Chondrocyte (in vitro differentiated cells): Measurements from ENCODE around the gene MBNL2. TPM values are rescaled to one million over a fixed set of nuclear protein-coding genes. Genes with fewer than 3 reads are reported as not detected.

ENCODE experiments used
- DNase-seq: peaks from one replicate; pipeline ENCODE4 v3.0.0; 2021; ENCODE audit warnings: mixed read lengths, low spot score
- H3K27ac Mint-ChIP-seq: one replicate; pipeline ENCODE4 v1.8.0; 2021; ENCODE audit warnings: mild to moderate bottlenecking, moderate library complexity, mixed read lengths; ENCODE audit not compliant: unreplicated experiment
- H3K27me3 Mint-ChIP-seq: 2 replicates; pipeline ENCODE4 v1.8.0; 2021; ENCODE audit warnings: low read depth, mixed read lengths
- H3K36me3 Mint-ChIP-seq: 2 replicates; pipeline ENCODE4 v1.8.0; 2021; ENCODE audit warnings: low read depth, mixed read lengths
- H3K4me1 Mint-ChIP-seq: 2 replicates; pipeline ENCODE4 v1.8.0; 2021; ENCODE audit warnings: low read depth, mild to moderate bottlenecking, mixed read lengths
- H3K4me3 Mint-ChIP-seq: one replicate; pipeline ENCODE4 v1.8.0; 2021; ENCODE audit warnings: mild to moderate bottlenecking, moderate library complexity, mixed read lengths; ENCODE audit not compliant: unreplicated experiment
- H3K9me3 Mint-ChIP-seq: 2 replicates; pipeline ENCODE4 v1.8.0; 2021; ENCODE audit warnings: low read depth, mixed read lengths
- total RNA-seq: library from RNA; stranded (reverse); gene quantifications from 3 replicates; pipeline ENCODE4 v1.2.1, GENCODE V29; 2021
- TF ChIP-seq, protein P1 (sequence below): fragments of 200-600 bp; sonication (generic); IDR thresholded peaks from 2 replicates; pipeline ENCODE4 v1.5.0; 2021; ENCODE audit warnings: antibody characterized with exemption, mild to moderate bottlenecking, moderate library complexity

MBNL2 gene
- total RNA-seq, 1 donor from 2014 or later: 41.3 TPM

- Mint-ChIP-seq H3K36me3 (peaks cover 5% of the 10 kb centered on the region), H3K27me3 (no peaks in the 10 kb centered on the region), H3K27ac (no peak overlapping the region), H3K9me3 (no peaks in the 10 kb centered on the region), H3K4me1 (peaks cover 83% of the 10 kb centered on the region), H3K4me3 (no peak overlapping the region)
- no peak for DNase-seq
- TF ChIP-seq, protein P1, sequence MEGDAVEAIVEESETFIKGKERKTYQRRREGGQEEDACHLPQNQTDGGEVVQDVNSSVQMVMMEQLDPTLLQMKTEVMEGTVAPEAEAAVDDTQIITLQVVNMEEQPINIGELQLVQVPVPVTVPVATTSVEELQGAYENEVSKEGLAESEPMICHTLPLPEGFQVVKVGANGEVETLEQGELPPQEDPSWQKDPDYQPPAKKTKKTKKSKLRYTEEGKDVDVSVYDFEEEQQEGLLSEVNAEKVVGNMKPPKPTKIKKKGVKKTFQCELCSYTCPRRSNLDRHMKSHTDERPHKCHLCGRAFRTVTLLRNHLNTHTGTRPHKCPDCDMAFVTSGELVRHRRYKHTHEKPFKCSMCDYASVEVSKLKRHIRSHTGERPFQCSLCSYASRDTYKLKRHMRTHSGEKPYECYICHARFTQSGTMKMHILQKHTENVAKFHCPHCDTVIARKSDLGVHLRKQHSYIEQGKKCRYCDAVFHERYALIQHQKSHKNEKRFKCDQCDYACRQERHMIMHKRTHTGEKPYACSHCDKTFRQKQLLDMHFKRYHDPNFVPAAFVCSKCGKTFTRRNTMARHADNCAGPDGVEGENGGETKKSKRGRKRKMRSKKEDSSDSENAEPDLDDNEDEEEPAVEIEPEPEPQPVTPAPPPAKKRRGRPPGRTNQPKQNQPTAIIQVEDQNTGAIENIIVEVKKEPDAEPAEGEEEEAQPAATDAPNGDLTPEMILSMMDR: no peak
Measured at GRCh38 chr13:97238432-97238831, 16.3 kb downstream of the MBNL2 start.

DNA sequence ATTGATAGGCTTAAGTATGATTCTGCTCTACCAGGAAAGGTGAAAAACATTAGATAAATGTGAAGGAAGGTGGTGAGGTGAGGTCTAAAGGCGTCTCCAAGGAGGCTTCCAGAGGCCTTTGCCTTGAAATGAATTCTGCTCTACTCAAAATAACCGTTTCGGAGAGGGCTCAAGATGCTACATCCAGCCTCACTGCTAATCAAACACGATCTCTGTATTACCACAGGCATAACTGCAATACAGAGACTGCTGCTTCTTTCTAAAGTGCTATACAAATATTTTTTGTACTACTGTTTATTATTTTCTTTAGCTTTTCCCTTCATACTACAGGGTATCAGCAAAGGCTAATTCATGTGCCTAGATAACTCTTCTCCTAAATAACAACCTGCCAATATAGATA is 16.8 kb downstream of the MBNL2 start:
- TF ChIP-seq, protein P1: no peak
- Mint-ChIP-seq H3K27ac (no peak overlapping the region), H3K36me3 (peaks cover 5% of the 10 kb centered on the region), H3K4me1 (peaks cover 83% of the 10 kb centered on the region), H3K9me3 (no peaks in the 10 kb centered on the region), H3K27me3 (no peaks in the 10 kb centered on the region), H3K4me3 (no peak overlapping the region)
- DNase-seq: no peak

DNA sequence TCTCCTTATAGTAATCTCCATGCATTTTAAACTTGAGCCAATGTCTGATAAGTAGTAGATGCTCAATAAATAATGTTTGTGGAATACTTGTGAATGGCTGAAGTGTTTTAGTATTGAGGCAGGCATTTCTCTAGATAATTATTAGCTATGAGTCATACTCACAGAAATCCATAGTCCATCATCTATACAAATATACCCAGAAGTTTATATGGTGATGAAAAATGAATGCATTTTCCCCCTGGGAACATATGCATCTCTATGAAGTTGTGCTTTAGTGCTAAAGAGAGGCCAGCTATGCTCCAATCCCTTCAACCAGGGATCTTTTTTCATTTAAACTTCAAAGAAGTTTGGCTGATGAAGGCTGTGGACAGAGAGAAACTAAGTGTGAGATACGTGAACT is 17.2 kb downstream of the MBNL2 start:
- DNase-seq: no peak
- Mint-ChIP-seq H3K4me1 (peaks cover 87% of the 10 kb centered on the region), H3K27ac (peak overlapping the region; percentile 58), H3K9me3 (no peaks in the 10 kb centered on the region), H3K4me3 (no peak overlapping the region), H3K27me3 (no peaks in the 10 kb centered on the region), H3K36me3 (peaks cover 5% of the 10 kb centered on the region)
- TF ChIP-seq, protein P1: no peak

- no peak overlapping the region for H3K4me3 Mint-ChIP-seq
- peaks cover 87% of the 10 kb centered on the region for H3K4me1 Mint-ChIP-seq
- H3K36me3 Mint-ChIP-seq: peaks cover 2% of the 10 kb centered on the region
- DNase-seq: no peak
- no peaks in the 10 kb centered on the region for H3K9me3 Mint-ChIP-seq
- H3K27ac Mint-ChIP-seq: peak overlapping the region; percentile 58
- TF ChIP-seq, protein P1: no peak
- no peaks in the 10 kb centered on the region for H3K27me3 Mint-ChIP-seq
Measured at GRCh38 chr13:97239943-97240787, 18.0 kb downstream of the MBNL2 start.

DNA sequence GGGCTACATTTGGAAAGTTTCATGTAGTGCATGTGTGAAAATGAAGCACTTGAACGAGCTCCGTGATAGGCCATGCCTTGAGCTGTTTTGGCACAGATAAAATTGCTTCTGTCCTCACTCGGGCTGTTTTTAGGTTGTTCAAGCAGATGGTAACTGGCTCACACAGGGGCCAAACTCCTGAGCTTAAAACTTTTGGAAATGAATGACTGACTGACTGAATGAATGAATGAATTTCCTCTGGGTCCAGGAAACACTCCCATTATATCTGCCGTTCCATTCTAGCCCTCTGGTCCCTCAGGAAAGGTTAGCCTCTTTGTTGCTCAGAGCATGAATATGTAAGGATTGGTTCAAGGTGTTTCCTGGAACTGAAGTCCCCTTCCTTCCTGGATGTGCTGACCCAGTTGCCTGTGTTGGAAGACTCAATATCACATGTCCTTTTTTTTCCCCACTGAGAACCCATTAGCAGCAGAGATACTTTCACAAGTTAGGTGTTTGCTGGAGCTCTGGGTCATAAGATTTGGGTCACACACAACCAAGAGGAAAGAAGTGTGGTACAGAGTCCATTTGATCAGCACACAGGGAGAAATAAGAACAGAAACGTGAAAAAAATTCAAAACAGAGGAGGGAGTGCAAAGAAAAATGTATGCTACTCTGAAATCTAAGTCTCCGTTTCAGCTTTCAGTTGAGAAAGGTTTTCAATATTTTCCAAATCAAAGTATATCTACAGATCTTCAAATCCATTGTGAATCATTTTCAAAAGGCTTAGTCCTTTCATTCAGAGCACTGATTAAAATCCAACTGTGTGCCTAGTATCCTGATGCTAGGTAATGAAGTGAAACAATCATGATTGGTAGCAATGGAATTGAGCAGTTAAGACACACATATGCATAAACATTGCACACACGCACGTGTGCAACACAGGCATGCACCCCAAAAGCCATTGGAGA is 18.9 kb downstream of the MBNL2 start:
- DNase-seq: no peak
- TF ChIP-seq, protein P1: no peak
- no peak overlapping the region for H3K4me3 Mint-ChIP-seq
- H3K9me3 Mint-ChIP-seq: no peaks in the 10 kb centered on the region
- peaks cover 2% of the 10 kb centered on the region for H3K36me3 Mint-ChIP-seq
- peaks cover 86% of the 10 kb centered on the region for H3K4me1 Mint-ChIP-seq
- H3K27ac Mint-ChIP-seq: no peak overlapping the region
- no peaks in the 10 kb centered on the region for H3K27me3 Mint-ChIP-seq
